Mucosa of descending colon (tissue), 3 donors: ENCODE results near the gene TCF7L2. TPM values are rescaled to one million over a fixed set of nuclear protein-coding genes. Genes with fewer than 3 reads are reported as not detected.

Source experiments
- ATAC-seq: fragments of 200-7000 bp; cut with Tn5 transposase; one replicate; pipeline ENCODE4 v1.9.1; 2020; ENCODE audit warnings: mild to moderate bottlenecking, moderate library complexity
- DNase-seq, 3 donors: peaks; one replicate each; pipeline ENCODE4 v3.0.0-alpha.2; 2020
- H3K36me3 ChIP-seq: fragments of 200-600 bp; one replicate; pipeline ENCODE4 v1.8.0; 2021; ENCODE audit warnings: low read depth, mild to moderate bottlenecking
- H3K4me1 ChIP-seq: fragments of 200-600 bp; one replicate; pipeline ENCODE4 v1.8.0; 2021; ENCODE audit warnings: low read depth, mild to moderate bottlenecking
- H3K4me3 ChIP-seq: fragments of 200-600 bp; one replicate; pipeline ENCODE4 v1.8.0; 2021; ENCODE audit warnings: mild to moderate bottlenecking
- H3K9me3 ChIP-seq: fragments of 200-600 bp; one replicate; pipeline ENCODE4 v1.8.0; 2021; ENCODE audit warnings: mild to moderate bottlenecking
- intact Hi-C, 2 donors: fragments of 100-400 bp; cut with DNase I in 1 of 2; cut with micrococcal nuclease in 1 of 2; formaldehyde crosslinking; loops; one replicate each; pipeline versions ENCODE4 v1.11.0 to v1.11.1; 2022; cut with DNase I, micrococcal nuclease
- total RNA-seq, 3 donors: library from RNA; stranded (reverse); fragmentation: NEBNext Ultra II Directional in 2 of 3; extraction: Animal tissue kit (Norgen Biotek cat#: 25700) in 2 of 3; gene quantifications; one replicate each; pipeline versions ENCODE4 v1.2.1 to v1.2.4, GENCODE V29; 2021 to 2023
- TF ChIP-seq, protein P1 (sequence below): fragments of 200-600 bp; IDR thresholded peaks from one replicate; pipeline ENCODE4 v1.8.0; 2022; ENCODE audit warnings: antibody characterized with exemption, mild to moderate bottlenecking
- donor health status: DM: no; HTN: no; CAD: no; lungs with moderate emphysema.
- donor health status: DM: no; HTN: no; CAD: no.
- donor health status: DM: no; HTN: yes; CAD: no.

TCF7L2 gene
- total RNA-seq, 3 donors from 2014 or later = 99.6 to 182 (median 102) TPM

DNA sequence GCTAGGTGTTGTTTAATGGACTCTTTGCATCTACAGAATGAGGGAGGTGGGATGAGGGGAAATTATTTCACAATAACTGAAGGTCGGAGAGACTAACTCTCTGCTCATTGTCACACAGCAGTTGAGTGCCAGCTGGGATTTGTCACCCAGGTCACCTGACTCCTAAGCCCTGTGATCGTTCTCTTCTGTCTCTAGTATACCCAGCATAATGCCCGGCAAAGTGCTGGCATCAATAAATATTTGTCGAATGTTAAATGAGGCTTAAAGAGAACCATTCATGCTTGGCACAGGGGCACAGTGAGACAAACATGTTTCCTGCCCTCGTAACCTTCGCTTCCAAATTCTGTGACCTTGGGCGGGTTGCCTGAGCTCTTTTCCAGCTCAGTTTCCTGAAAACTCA lies 70.8 kb downstream of the TCF7L2 start:
- intact Hi-C loops = no loop called here
- ATAC-seq (no peak), DNase-seq (no peak)
- Histone ChIP-seq H3K4me1 (peaks cover 40% of the 10 kb centered on the region), H3K4me3 (no peak overlapping the region), H3K36me3 (no peaks in the 10 kb centered on the region), H3K9me3 (no peaks in the 10 kb centered on the region)
- TF ChIP-seq, protein P1, sequence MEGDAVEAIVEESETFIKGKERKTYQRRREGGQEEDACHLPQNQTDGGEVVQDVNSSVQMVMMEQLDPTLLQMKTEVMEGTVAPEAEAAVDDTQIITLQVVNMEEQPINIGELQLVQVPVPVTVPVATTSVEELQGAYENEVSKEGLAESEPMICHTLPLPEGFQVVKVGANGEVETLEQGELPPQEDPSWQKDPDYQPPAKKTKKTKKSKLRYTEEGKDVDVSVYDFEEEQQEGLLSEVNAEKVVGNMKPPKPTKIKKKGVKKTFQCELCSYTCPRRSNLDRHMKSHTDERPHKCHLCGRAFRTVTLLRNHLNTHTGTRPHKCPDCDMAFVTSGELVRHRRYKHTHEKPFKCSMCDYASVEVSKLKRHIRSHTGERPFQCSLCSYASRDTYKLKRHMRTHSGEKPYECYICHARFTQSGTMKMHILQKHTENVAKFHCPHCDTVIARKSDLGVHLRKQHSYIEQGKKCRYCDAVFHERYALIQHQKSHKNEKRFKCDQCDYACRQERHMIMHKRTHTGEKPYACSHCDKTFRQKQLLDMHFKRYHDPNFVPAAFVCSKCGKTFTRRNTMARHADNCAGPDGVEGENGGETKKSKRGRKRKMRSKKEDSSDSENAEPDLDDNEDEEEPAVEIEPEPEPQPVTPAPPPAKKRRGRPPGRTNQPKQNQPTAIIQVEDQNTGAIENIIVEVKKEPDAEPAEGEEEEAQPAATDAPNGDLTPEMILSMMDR = no peak

DNA sequence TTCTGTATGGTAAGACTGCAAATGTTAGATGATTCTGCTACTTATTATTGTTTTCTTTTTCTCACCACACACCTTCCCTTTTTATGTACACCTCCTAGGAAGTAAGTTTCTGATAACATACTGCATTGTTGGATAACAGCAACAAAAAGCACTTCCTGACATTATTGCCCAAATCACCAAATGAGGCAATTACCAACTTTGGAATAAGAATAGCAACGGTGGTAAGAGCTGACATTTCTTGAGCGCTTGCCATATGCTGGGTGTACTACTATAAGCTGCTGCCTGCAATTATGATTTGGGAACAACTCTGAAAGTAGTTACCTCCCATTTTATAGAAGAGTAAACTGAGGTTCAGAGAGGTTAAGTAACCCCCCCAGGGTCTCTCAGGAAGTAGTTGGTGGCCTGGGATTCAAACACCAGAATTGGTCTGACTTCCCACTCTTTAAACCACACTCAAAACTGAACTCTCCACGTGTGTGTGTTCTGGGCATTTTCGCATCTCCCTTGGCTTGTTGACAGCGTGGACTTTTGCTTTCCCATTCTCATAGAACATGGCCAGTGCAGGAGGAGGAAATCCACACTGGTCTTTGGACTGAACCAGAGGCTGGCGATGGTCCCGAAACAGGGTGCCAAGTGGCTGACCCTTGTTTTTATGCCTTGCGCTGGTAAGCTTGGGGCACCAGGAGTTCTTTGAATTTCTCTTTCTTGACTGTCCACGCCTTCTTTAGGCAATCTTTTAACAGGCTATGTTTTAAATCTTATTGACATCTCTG lies 71.4 kb downstream of the TCF7L2 start:
- intact Hi-C loops = no loop called here
- H3K36me3 ChIP-seq = no peaks in the 10 kb centered on the region
- no peaks in the 10 kb centered on the region for H3K9me3 ChIP-seq
- peaks cover 40% of the 10 kb centered on the region for H3K4me1 ChIP-seq
- DNase-seq (no peak), ATAC-seq (no peak)
- TF ChIP-seq, protein P1 = no peak
- no peak overlapping the region for H3K4me3 ChIP-seq

DNA sequence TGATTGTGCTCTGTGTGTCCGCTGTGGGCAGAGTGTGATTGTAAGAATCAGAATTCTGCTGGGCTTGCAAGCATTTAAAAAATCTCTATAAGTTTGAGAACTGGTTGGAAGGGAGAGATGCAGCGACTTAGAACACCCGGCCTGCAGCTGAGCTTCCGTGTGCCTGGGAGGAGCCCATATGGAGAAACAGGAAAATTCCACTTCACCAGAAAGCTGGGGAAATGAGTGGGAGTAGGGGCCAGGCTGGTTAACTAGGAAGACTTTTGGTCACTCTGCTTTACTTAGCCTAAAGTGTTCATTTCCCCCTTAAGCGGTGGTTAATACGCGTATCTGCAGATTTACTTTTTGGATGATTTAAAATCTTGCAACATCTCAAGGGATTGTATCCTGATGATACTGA lies 72.2 kb downstream of the TCF7L2 start:
- TF ChIP-seq, protein P1 = no peak
- peaks cover 42% of the 10 kb centered on the region for H3K4me1 ChIP-seq

GRCh38 chr10:113023017-113023416 lies 73.0 kb downstream of the TCF7L2 start:
- Histone ChIP-seq H3K4me3 (no peak overlapping the region), H3K9me3 (no peaks in the 10 kb centered on the region), H3K4me1 (peaks cover 38% of the 10 kb centered on the region), H3K36me3 (no peaks in the 10 kb centered on the region)
- DNase-seq (no peak), ATAC-seq (no peak)
- intact Hi-C loops = no loop called here
- TF ChIP-seq, protein P1 = no peak

More for the DNA sequence above, 72.2 kb downstream of the TCF7L2 start:
- ATAC-seq = no peak
- Histone ChIP-seq H3K4me3 (no peak overlapping the region), H3K9me3 (no peaks in the 10 kb centered on the region), H3K36me3 (no peaks in the 10 kb centered on the region)
- DNase-seq = no peak
- intact Hi-C loops = no loop called here

GRCh38 chr10:113024930-113025329 lies 74.9 kb downstream of the TCF7L2 start:
- no peaks in the 10 kb centered on the region for H3K9me3 ChIP-seq
- no peak for DNase-seq
- peaks cover 21% of the 10 kb centered on the region for H3K4me1 ChIP-seq
- no peak for ATAC-seq
- no peaks in the 10 kb centered on the region for H3K36me3 ChIP-seq
- intact Hi-C loops = no loop called here
- TF ChIP-seq, protein P1 = no peak
- H3K4me3 ChIP-seq = no peak overlapping the region
